ENCODE measurements around the gene C12orf57.
"Not testable (repeated sequence)": the region's sequence is repeated elsewhere in the genome, so short reads cannot be mapped to it uniquely, and the experiment has no call there.

C12orf57 gene, protein sequence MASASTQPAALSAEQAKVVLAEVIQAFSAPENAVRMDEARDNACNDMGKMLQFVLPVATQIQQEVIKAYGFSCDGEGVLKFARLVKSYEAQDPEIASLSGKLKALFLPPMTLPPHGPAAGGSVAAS

DNA sequence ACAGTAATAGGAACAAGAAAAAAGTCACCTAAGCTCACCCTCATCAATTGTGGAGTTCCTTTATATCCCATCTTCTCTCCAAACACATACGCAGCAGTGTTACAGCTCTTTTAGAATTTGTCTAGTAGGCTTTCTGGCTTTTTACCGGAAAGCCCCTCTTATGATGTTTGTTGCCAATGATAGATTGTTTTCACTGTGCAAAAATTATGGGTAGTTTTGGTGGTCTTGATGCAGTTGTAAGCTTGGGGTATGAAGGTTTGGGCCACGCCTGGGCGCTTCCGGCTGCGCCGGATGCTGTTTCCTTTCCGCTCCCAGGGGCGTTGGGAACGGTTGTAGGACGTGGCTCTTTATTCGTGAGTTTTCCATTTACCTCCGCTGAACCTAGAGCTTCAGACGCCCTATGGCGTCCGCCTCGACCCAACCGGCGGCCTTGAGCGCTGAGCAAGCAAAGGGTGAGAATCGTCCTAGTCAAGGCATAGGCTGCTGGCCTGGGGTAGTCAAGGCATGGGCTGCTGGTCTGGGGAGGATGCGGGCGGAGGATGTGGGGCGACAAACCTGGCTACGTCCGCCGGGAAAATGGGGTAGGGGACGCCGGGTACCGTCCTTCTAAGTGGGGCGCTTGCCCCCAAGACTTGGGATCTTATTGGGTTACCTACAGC is at the start of gene C12orf57, which contains the start of gene RNU7-1:
Gene C12orf57, plus strand, starts transcription at position 301 of the 659 bp plus-strand sequence. Its CDS starts 100 bp downstream, at position 401.
Gene RNU7-1, plus strand, starts transcription at position 95 of the 659 bp plus-strand sequence.
- DNase-seq = peak; percentile 34 to 75 (median 54)

DNA sequence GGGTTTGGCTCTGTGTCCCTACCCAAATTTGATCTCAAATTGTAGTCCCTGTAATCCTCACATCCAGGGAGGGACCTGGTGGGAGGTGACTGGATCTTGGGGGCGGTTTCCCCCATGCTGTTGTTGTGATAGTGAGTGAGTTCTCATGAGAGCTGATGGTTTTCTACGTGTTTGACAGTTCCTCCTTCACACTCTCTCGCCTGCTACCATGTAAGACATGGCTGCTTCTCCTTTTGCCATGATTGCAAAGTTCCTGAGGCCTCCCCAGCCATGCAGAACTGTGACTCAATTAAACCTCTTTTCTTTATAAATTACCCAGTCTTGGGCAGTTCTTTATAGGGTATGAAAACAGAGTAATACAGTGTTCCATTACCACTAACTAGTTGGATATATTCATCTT is 49.5 kb upstream of the C12orf57 start:
- DNase-seq = no peak

DNA sequence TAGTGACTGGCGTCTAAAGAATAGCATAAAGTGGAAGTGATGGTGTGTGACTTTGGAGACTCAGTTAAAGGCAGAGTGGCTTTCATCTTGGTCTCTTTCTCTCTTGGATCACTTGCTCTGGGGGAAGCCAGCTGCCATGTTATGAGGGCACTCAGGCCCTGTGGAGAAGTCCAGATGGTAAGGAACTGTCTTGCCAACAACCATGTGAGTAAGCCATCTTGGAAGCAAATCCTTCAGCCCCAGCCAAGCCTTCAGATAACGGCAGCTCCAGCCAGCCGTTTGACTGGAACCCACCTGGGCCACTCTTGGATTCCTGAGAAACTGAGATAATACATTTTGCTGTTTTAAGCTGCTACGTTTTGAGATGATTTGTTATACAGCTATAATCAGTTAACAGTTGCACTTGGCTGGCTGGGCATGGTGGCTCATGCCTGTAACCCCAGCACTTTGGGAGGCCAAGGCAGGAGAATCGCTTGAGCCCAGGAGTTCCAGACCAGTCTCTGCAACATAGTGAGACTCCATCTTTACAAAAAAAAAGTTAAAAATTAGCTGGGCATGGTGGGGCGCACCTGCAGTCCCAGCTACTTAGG is 46.9 kb upstream of the C12orf57 start:
- no peak for DNase-seq

DNA sequence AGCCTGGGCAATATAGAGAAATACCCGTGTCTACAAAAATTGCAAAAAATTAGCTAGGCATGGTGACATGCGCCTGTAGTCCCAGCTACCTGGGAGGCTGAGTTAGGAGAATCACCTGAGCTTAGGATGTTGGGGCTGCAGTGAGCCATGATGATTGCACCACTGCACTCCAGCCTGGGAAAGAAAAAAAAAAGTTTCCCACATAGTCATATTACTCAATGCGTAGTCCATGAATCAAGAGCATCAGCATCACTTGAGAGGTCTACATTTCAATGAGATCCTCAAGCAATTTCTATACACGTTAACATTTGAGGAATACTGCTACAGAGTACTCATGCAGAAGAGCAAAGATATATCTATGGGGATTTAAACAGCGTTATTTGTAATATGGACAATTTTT is 44.4 kb upstream of the C12orf57 start:
- no peak for DNase-seq

DNA sequence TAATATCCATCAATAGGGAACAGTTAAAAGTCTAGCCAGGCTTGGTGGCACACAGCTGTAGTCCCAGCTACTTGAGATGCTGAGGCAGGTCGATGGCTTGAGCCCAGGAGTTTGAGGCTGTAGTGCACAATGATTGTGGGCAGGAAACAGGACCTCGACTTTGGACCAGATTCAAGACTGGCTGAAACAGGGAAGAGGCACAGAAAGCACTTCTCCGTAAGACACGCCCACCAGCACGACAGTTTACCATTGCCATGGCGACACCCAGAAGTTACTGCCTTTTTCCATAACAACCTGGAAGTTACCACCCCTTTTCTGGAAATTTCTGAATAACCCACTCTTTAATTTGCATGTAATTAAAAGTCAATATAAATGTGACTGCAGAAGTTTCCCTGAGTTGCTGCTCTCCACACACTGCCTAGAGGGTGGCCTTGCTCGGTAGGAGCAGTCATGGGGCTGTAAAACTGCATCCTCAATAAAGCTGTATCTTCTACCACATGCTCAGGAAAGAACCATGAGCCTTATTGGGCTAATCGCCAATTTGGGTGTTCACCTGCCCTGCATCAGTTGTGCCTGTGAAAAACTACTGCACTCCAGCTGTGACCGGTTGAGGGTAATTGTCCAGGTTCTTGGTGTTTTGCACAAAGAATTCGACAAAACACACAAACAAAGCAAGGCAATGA is 43.8 kb upstream of the C12orf57 start:
- DNase-seq = no peak

DNA sequence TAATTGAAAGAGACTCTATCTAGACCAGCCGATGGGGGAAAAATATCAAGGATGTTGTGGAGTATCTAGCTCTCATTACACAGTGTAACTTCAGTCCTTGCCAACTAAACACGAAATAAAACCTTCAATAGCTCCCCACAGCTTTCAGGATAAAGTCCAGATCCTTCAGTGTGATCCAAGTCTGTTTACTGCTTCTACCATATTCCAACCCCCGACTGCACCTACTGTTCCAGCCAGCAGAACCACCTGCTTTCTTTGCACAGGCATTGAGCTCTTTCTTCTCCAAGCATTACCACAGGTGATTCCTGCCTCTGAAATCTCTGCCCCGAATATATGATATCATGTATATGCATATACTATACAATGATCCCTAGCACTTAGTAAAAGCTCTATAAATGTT is 41.4 kb upstream of the C12orf57 start:
- DNase-seq = no peak

DNA sequence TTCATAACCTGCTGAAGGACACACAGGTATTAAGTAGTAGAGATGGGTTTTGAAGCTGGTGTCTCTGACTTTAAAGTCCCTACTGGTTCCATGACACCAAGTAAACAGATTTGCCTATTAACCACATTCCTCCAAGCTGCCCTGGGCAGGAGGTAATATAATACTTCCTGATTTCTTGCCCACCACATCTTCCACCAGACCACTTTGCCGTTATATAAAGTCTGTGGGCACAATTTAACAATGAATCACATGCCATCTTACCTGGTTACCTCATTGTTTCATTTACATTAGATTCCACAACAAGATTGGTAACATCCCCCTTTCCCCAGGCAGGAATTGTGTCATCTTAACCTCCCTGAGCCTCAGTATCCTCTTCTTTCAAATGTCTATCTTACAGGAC is 40.1 kb upstream of the C12orf57 start:
- no peak for DNase-seq

DNA sequence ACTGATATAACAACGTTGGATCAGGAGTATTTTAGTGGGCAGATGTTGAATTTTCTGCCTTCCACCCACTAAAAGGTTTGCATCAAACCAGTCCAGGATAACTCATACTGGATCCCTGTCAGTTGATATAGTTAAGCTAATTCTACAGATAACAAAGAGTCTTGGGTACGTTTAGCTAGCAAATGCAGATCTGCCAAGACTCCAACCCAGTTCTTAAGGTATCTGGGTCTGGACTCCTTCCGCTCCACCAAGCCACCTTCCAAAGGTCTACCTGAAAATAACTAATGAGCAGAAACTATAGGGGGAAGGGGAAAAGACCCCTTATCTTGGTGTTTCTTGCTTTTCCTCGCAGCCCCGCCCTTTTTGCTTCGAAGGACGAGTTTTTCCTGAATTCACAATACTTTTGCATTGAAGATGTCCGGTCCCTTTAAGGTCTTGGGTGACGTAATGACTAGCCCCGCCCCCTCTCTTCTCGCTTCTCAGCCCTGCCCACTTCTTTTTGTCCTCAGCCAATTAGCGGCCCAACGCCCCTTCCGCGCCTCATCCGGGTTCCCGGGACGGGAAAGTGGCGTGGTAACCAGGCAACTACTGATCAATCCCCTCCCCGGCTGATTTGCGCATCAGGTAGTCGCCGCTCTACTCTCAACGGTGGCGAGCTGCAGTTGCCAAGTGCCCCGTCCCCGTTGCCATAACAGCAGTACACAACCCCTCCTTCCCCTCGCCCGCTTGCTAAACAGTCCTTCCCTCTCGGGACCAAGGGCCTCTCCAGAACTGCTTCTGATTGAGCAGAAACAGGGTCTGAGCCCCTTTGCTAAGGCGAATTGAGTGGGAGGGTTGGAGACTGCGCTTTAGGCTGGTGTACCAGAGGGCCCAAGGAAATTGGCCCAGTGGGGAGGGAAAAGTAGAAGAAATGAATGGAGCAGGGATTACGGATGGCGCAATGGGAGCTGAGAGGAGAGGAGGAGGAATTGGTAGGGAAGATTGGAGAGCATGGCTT is 39.2 kb upstream of the C12orf57 start, which contains the start of gene LRRC23:
Gene LRRC23, plus strand, starts transcription at position 543 of the 997 bp plus-strand sequence. CDS start 812 bp downstream, outside the sequence.
- peak; percentile 92 to 95 (median 94) for DNase-seq

DNA sequence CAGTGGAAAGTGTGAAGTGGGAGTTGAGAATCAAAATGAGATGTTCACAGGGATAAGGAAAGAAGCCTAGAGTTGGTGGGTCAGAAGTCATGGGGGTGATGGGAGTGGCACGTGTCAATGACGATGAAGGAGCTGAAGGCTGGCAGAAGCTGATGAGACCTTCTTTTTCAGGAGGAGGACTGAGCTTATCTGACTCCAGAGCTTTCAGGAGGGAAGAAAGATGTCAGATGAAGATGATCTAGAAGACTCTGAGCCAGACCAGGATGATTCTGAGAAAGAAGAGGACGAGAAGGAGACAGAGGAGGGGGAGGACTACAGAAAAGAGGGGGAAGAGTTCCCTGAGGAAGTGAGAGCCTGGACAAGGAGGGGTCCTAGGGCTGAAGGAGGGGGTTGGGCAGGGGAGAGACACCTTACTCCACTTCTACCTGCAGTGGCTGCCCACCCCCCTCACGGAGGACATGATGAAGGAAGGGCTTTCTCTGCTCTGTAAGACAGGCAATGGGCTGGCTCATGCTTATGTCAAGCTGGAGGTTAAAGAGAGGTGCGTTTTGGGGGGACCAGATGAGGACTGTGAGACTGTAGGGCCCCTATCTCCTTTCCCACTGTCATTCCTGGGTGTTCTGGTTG is 38.3 kb upstream of the C12orf57 start:
- no peak for DNase-seq

DNA sequence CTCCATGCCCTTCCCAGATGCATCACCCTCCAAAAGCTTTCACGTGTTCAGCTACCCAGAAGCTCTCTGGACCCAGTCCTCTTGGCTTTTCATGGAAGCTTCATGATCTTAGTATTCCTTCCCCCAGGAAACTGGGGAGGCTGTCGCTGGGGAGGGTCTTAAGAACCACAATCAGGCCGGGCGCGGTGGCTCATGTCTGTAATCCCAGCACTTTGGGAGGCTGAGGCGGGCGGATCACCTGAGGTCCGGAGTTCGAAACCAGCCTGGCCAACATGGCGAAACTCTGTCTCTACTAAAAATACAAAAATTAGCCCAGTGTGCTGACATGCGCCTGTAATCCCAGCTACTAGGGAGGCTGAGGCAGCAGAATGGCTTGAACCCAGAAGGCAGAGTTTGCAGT is 35.7 kb upstream of the C12orf57 start:
- DNase-seq = not testable (repeated sequence)

DNA sequence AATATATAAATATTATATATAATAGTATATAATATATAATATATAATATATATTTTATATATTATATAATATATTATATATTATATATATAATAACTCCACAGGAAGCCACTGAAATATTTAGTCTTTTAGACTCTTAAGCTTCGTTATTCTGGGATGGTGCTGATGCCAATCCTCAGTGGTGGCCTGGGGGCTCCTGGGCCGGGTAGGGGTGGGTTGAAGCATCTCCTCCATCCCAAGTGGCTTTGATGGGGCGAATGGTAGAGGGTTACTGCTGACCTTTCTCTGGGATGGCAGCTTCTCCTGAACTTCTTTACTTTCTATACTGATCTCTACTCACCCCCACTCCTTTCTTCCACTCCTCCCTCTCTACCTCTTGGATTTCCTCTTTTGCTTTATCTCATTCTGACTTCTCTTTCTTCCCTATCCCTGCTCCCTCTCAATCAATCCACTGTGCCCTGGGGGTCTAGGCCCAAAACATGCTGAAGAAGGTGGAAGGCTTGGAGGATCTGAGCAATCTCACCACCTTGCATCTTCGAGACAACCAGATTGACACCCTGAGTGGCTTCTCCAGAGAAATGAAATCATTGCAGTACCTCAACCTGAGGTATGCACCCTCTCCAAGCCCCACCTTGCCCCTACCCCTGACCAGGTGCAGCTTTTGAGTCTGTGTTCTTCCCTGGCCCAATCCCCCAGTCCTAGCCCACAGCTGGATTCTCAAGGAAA is 34.2 kb upstream of the C12orf57 start:
- DNase-seq = no peak

DNA sequence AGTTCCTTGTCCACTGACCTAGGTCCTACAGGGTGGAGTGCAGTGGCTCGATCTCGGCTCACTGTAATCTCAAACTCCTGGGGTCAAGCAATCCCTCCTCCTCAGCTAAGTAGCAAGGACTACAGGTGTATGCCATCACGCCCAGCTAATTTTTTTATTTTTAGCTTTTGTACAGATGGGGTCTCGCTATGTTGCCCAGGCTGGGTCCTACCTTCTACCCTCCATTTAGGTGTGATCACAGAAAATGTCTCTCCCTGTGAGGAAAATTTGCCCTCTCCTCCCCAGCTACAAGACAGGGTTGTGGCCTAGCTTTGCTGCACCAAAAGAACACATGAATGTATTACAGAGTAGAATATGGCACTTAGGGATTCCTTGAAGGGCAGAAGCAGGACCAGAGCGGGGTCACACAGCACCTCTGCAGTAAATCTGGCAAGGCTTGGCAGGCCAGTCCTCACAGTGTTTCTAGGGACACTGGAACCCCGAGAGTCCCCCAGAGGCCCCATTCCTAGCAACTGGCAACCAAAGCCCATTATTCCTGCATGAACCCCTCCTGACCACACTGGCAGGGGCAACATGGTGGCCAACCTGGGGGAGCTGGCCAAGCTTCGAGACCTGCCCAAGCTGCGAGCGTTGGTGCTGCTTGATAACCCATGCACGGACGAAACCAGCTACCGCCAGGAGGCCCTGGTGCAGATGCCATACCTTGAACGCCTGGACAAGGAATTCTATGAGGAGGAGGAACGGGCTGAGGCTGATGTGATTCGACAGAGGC is 31.5 kb upstream of the C12orf57 start:
- DNase-seq = no peak

DNA sequence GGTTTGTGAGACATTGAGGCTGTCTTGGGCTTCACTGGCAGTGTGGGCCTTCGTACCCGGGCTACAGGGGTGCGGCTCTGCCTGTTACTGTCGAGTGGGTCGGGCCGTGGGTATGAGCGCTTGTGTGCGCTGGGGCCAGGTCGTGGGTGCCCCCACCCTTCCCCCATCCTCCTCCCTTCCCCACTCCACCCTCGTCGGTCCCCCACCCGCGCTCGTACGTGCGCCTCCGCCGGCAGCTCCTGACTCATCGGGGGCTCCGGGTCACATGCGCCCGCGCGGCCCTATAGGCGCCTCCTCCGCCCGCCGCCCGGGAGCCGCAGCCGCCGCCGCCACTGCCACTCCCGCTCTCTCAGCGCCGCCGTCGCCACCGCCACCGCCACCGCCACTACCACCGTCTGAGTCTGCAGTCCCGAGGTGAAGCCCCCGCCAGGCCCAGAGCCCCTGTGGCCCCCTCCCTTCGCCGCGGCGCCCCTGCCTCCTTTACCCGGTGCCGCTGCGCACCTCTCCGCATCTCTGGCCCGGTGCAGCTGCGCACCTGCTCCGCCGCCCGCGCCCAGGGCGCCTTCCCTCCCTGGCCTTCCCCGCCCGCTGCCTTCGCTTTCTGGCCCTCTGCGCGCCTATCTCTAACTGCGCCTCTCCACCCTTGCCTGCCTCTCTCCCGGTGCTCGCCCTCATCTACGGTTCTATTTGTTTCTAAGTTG is 29.4 kb upstream of the C12orf57 start, which contains the start of gene ENO2:
Gene ENO2, plus strand, starts transcription at position 335 of the 701 bp plus-strand sequence. CDS start 1,253 bp downstream, outside the sequence.
- peak; percentile 53 to 79 (median 70) for DNase-seq

DNA sequence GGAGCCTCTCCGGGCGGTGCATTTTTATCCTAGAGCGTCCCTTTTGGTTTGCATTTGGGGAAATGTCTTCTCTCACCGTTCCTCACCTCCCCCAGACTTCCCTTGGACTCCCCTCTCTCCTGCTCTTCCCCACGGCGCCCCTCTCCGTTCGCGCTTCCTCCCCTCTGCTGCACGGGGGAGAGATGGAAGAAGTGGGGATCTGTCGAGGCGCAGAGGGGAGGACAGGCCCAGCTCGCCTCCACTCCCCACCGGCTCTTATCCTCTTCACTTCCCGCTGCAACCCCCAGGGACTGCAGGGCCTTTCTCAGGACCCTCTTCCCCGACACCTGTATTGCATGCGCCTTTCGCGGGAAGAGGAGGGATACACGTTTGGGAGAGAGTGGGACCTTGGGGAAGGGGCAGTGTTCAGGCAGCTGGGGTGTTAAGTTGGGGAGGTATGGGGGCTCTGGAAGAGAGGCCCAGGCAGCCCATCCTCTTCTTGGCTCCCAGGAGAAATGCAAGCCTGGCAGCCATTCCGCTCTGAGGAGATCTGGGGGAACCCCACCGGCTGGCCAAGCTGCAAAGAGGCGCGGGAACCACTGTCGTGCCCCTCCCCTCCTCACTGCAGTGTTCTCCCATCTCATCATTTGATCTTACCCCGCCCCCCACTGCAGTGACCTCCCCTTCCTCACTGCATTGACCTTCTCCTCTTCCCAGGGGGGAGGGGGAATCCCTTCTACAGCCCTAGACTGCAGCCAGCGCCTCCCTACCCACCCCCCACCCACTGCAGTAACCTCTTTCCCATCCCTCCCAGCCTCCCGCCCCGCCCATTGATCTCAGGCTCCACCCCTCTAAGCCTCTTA is 28.7 kb upstream of the C12orf57 start:
- DNase-seq = no peak

DNA sequence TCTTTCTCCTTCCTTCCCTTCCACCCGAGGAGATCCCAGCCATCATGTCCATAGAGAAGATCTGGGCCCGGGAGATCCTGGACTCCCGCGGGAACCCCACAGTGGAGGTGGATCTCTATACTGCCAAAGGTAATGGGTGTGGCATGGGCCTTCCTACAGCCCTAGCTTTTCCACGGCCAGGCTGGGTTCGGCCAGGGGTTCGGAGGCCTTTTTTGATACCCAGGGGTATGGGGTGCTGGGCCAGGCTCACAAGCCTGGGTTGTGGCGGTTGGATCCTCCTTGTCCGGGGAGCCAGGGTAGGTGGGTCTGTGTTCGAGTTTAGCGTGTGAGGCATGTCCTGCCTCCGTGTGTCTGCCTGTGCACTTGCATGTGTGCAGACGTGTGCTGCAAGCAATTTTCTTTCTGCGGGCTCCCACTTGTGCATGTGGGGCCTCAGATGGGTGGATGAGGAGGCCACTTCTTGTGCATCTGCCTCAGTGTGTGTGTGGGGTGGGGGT is 28.0 kb upstream of the C12orf57 start:
- DNase-seq = no peak

DNA sequence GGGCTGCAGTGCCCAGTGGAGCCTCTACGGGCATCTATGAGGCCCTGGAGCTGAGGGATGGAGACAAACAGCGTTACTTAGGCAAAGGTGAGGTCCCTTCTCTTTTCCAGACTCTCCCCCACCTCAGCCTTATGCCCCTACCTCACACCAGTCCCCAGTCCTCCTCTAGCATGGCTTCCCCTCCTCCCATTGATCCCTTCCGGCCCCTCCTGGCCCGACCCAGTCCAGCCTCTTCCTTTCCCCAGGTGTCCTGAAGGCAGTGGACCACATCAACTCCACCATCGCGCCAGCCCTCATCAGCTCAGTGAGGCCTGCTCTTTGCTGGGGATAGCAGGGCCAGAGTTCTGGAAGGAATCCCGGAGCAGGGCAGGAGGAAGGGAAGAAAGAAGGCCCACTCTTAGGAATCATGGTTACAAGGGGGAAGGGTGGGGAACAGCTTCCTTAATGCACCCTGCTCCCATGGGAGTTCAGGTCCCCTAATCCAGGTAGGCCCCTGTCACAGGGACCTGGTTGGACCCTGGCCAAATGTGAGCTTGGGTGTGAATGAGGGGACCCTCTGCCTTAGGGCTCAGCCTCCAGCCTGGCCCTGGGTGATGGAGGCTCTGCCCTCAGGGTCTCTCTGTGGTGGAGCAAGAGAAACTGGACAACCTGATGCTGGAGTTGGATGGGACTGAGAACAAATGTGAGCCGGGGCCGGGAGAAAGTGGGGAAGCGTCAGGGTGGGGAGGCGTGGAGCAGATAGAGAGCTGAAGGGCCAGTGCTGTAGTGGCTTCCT is 27.2 kb upstream of the C12orf57 start:
- no peak for DNase-seq

DNA sequence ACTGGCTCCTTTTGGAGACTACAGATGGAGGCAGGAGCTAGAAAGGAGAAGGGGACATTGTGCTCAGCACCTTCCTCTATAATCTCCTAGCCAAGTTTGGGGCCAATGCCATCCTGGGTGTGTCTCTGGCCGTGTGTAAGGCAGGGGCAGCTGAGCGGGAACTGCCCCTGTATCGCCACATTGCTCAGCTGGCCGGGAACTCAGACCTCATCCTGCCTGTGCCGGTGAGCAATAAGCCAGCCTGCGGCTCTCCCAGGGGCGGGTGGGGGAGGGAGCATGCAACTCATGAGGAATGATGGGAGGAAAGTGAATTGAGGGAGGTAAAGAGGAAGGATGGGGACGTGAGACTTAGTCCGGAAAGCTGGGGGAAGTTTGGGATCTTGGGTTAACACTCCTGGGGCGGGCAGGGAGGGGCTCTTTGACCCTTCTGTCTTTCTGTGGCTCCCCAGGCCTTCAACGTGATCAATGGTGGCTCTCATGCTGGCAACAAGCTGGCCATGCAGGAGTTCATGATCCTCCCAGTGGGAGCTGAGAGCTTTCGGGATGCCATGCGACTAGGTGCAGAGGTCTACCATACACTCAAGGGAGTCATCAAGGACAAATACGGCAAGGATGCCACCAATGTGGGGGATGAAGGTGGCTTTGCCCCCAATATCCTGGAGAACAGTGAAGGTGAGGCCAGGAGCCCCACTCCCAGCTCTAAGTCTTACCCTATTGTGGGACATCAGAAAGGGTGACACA is 26.2 kb upstream of the C12orf57 start:
- no peak for DNase-seq
